GM10248 (cell line): ENCODE results near the gene SMIM41.
A peak's percentile ranks its signal among the peaks of the same experiment; 100 is the strongest.

Source experiments
- CTCF ChIA-PET: fragments of 300-600 bp; sonication (Branson Sonifier 250); formaldehyde crosslinking; extraction: SDS; loops from one replicate; lab custom pipeline; 2021; ENCODE audit warnings: antibody characterized with exemption; lab: Yijun Ruan, JAX
- POLR2A ChIA-PET: fragments of 350-650 bp; sonication (Branson Sonifier 250); formaldehyde crosslinking; extraction: SDS; loops from one replicate; lab custom pipeline; 2020; ENCODE audit warnings: antibody characterized with exemption; lab: Yijun Ruan, JAX
- DNase-seq: peaks from one replicate; pipeline ENCODE4 v3.0.0; 2012; ENCODE audit errors: extremely low spot score
- CTCF ChIP-seq: IDR thresholded peaks from 2 replicates; pipeline ENCODE4 v1.5.1; 2012; ENCODE audit warnings: mild to moderate bottlenecking, low read depth; ENCODE audit errors: extremely low read depth, missing control alignments, control extremely low read depth

SMIM41 gene

GRCh38 chr12:52132754-52133161 lies 53.3 kb downstream of the SMIM41 start:
- no peak for TF ChIP-seq CTCF
- no peak for DNase-seq
- POLR2A ChIA-PET, result no interaction called here
- CTCF ChIA-PET, result interaction anchor here (1.6 to 3.5 kb wide), 2 partner anchors 11 to 107 kb away, joined by 6 to 15 read pairs; no protein-coding TSS in a partner anchor

GRCh38 chr12:52137746-52138145 lies 58.2 kb downstream of the SMIM41 start:
- TF ChIP-seq CTCF, result no peak
- DNase-seq, result no peak
- POLR2A ChIA-PET, result no interaction called here
- CTCF ChIA-PET, result interaction anchor here (1.0 to 2.1 kb wide), 5 partner anchors 10 to 748 kb away, joined by 3 to 10 read pairs (median 5); no protein-coding TSS in a partner anchor

GRCh38 chr12:52139147-52139546 lies 59.6 kb downstream of the SMIM41 start:
- TF ChIP-seq CTCF, result no peak
- DNase-seq, result no peak
- CTCF ChIA-PET, result interaction anchor here (1.1 to 2.1 kb wide), 7 partner anchors 10 to 114 kb away, joined by 3 to 10 read pairs (median 3); no protein-coding TSS in a partner anchor
- POLR2A ChIA-PET, result no interaction called here

- CTCF ChIA-PET, result interaction anchor here (1.1 to 1.5 kb wide), 5 partner anchors 9 to 188 kb away, joined by 3 to 6 read pairs (median 3); no protein-coding TSS in a partner anchor
- TF ChIP-seq CTCF, result peak; percentile 69
- DNase-seq, result no peak
- POLR2A ChIA-PET, result no interaction called here
Measured at GRCh38 chr12:52139579-52140062, 60.1 kb downstream of the SMIM41 start.

GRCh38 chr12:52141306-52141705 lies 61.8 kb downstream of the SMIM41 start:
- CTCF ChIA-PET, result interaction anchor here (1.1 to 1.2 kb wide), 2 partner anchors 15 to 16 kb away, joined by 3 to 4 read pairs; no protein-coding TSS in a partner anchor
- no peak for TF ChIP-seq CTCF
- no peak for DNase-seq
- POLR2A ChIA-PET, result no interaction called here

- POLR2A ChIA-PET, result no interaction called here
- DNase-seq, result no peak
- no peak for TF ChIP-seq CTCF
- CTCF ChIA-PET, result no interaction called here
Measured at GRCh38 chr12:52141875-52142274, 62.4 kb downstream of the SMIM41 start.
